Measurements from ENCODE around the gene CPTP. TPM values are rescaled to one million over a fixed set of nuclear protein-coding genes. Genes with fewer than 3 reads are reported as not detected.
A peak's percentile ranks its signal among the peaks of the same experiment; 100 is the strongest.

The CPTP gene
- 10 to 100 TPM; 25.2 to 27.6 TPM for total RNA-seq

- DNase-seq: peak; percentile 97
- Mint-ChIP-seq H3K4me3 (peak within 1 kb of the TSS; percentile 85), H3K27me3 (no peaks in the 10 kb centered on the region), H3K9me3 (no peaks in the 10 kb centered on the region), H3K27ac (peak within 1 kb of the TSS; percentile 93), H3K4me1 (peaks cover 27% of the 10 kb centered on the region), H3K36me3 (ENCODE audit: low read depth) (peaks cover 5% of the 10 kb centered on the region)
- CTCF ChIA-PET: no interaction called here
- POLR2A ChIA-PET: no interaction called here
Observed at GRCh38 chr1:1324524-1325287, at the start of gene CPTP, which contains the start of gene INTS11. TSS of gene CPTP (plus strand) at chr1:1324802. CDS start at chr1:1326911, 2,109 bp downstream. TSS of gene INTS11 (minus strand) at chr1:1324660. CDS start at chr1:1324608, 52 bp downstream.

- H3K27ac Mint-ChIP-seq: no peak overlapping the region
- H3K9me3 Mint-ChIP-seq: no peaks in the 10 kb centered on the region
- POLR2A ChIA-PET: no interaction called here
- peak overlapping the region; percentile 69 for H3K4me3 Mint-ChIP-seq
- peaks cover 26% of the 10 kb centered on the region for H3K36me3 Mint-ChIP-seq (ENCODE audit: low read depth)
- peaks cover 35% of the 10 kb centered on the region for H3K4me1 Mint-ChIP-seq
- no peaks in the 10 kb centered on the region for H3K27me3 Mint-ChIP-seq
- DNase-seq: no peak
- CTCF ChIA-PET: interaction anchor here (1.7 kb wide), 1 partner anchor 7 kb away, joined by 4 read pairs; no protein-coding TSS in a partner anchor
Observed at GRCh38 chr1:1274931-1275431, 49.6 kb upstream of the CPTP start.

- H3K27me3 Mint-ChIP-seq: no peaks in the 10 kb centered on the region
- CTCF ChIA-PET: no interaction called here
- H3K9me3 Mint-ChIP-seq: no peaks in the 10 kb centered on the region
- H3K36me3 Mint-ChIP-seq (ENCODE audit: low read depth): peaks cover 17% of the 10 kb centered on the region
- POLR2A ChIA-PET: no interaction called here
- H3K4me3 Mint-ChIP-seq: peak overlapping the region; percentile 33
- peak overlapping the region; percentile 38 for H3K27ac Mint-ChIP-seq
- peaks cover 26% of the 10 kb centered on the region for H3K4me1 Mint-ChIP-seq
- no peak for DNase-seq
Observed at GRCh38 chr1:1275836-1276235, 48.8 kb upstream of the CPTP start.

- no peak for DNase-seq
- ChIA-PET POLR2A (interaction anchor here (0.6 kb wide), 1 partner anchor 284 kb away, joined by 13 read pairs; no protein-coding TSS in a partner anchor), CTCF (interaction anchor here (0.6 to 1.8 kb wide), 3 partner anchors 12 to 244 kb away, joined by 3 to 6 read pairs (median 3); no protein-coding TSS in a partner anchor)
- Mint-ChIP-seq H3K27ac (no peak overlapping the region), H3K4me1 (peaks cover 6% of the 10 kb centered on the region), H3K4me3 (no peak overlapping the region), H3K9me3 (no peaks in the 10 kb centered on the region), H3K36me3 (ENCODE audit: low read depth) (no peaks in the 10 kb centered on the region), H3K27me3 (no peaks in the 10 kb centered on the region)
Observed at GRCh38 chr1:1278620-1279019, 46.0 kb upstream of the CPTP start.

GRCh38 chr1:1279028-1279427, 45.6 kb upstream of the CPTP start:
- no peaks in the 10 kb centered on the region for H3K9me3 Mint-ChIP-seq
- no peaks in the 10 kb centered on the region for H3K27me3 Mint-ChIP-seq
- H3K27ac Mint-ChIP-seq: no peak overlapping the region
- DNase-seq: no peak
- no peaks in the 10 kb centered on the region for H3K36me3 Mint-ChIP-seq (ENCODE audit: low read depth)
- no peak overlapping the region for H3K4me3 Mint-ChIP-seq
- peaks cover 6% of the 10 kb centered on the region for H3K4me1 Mint-ChIP-seq
- CTCF ChIA-PET: interaction anchor here (1.8 kb wide), 1 partner anchor 12 kb away, joined by 6 read pairs; no protein-coding TSS in a partner anchor
- POLR2A ChIA-PET: no interaction called here

GRCh38 chr1:1280782-1281481, 43.7 kb upstream of the CPTP start:
- Mint-ChIP-seq H3K27me3 (no peaks in the 10 kb centered on the region), H3K4me1 (no peaks in the 10 kb centered on the region), H3K27ac (no peak overlapping the region), H3K36me3 (ENCODE audit: low read depth) (no peaks in the 10 kb centered on the region), H3K9me3 (no peaks in the 10 kb centered on the region), H3K4me3 (no peak overlapping the region)
- CTCF ChIA-PET: interaction anchor here (1.7 to 2.5 kb wide), 2 partner anchors 11 to 158 kb away, joined by 5 to 6 read pairs; no protein-coding TSS in a partner anchor
- DNase-seq: no peak
- POLR2A ChIA-PET: no interaction called here

- H3K4me1 Mint-ChIP-seq: no peaks in the 10 kb centered on the region
- no peak overlapping the region for H3K27ac Mint-ChIP-seq
- no peaks in the 10 kb centered on the region for H3K9me3 Mint-ChIP-seq
- ChIA-PET POLR2A (no interaction called here), CTCF (interaction anchor here (0.6 to 2.5 kb wide), 3 partner anchors 8 to 284 kb away, joined by 3 to 6 read pairs (median 4); partner anchors contain the start of gene UBE2J2)
- no peak for DNase-seq
- no peaks in the 10 kb centered on the region for H3K27me3 Mint-ChIP-seq
- H3K36me3 Mint-ChIP-seq (ENCODE audit: low read depth): no peaks in the 10 kb centered on the region
- no peak overlapping the region for H3K4me3 Mint-ChIP-seq
Observed at GRCh38 chr1:1281533-1282321, 42.9 kb upstream of the CPTP start.

GRCh38 chr1:1282998-1283397, 41.6 kb upstream of the CPTP start:
- CTCF ChIA-PET: interaction anchor here (0.5 to 2.5 kb wide), 3 partner anchors 9 to 658 kb away, joined by 3 to 6 read pairs (median 4); partner anchors contain the start of gene UBE2J2
- Mint-ChIP-seq H3K27me3 (no peaks in the 10 kb centered on the region), H3K4me3 (no peak overlapping the region), H3K27ac (no peak overlapping the region), H3K36me3 (ENCODE audit: low read depth) (no peaks in the 10 kb centered on the region), H3K9me3 (no peaks in the 10 kb centered on the region), H3K4me1 (no peaks in the 10 kb centered on the region)
- POLR2A ChIA-PET: no interaction called here
- DNase-seq: no peak

- POLR2A ChIA-PET: no interaction called here
- H3K9me3 Mint-ChIP-seq: no peaks in the 10 kb centered on the region
- no peaks in the 10 kb centered on the region for H3K36me3 Mint-ChIP-seq (ENCODE audit: low read depth)
- H3K27me3 Mint-ChIP-seq: no peaks in the 10 kb centered on the region
- DNase-seq: no peak
- H3K4me3 Mint-ChIP-seq: no peak overlapping the region
- no peak overlapping the region for H3K27ac Mint-ChIP-seq
- CTCF ChIA-PET: no interaction called here
- no peaks in the 10 kb centered on the region for H3K4me1 Mint-ChIP-seq
Observed at GRCh38 chr1:1283821-1284220, 40.8 kb upstream of the CPTP start.

GRCh38 chr1:1284221-1285101, 40.1 kb upstream of the CPTP start:
- Mint-ChIP-seq H3K9me3 (no peaks in the 10 kb centered on the region), H3K27me3 (no peaks in the 10 kb centered on the region), H3K4me3 (no peak overlapping the region), H3K27ac (no peak overlapping the region), H3K4me1 (no peaks in the 10 kb centered on the region), H3K36me3 (ENCODE audit: low read depth) (no peaks in the 10 kb centered on the region)
- no peak for DNase-seq
- CTCF ChIA-PET: interaction anchor here (1.4 kb wide), 1 partner anchor 161 kb away, joined by 3 read pairs; no protein-coding TSS in a partner anchor
- POLR2A ChIA-PET: no interaction called here

- ChIA-PET CTCF (interaction anchor here (0.7 to 1.4 kb wide), 4 partner anchors 45 to 226 kb away, joined by 3 to 4 read pairs (median 3); no protein-coding TSS in a partner anchor), POLR2A (no interaction called here)
- Mint-ChIP-seq H3K27me3 (no peaks in the 10 kb centered on the region), H3K27ac (no peak overlapping the region), H3K4me3 (no peak overlapping the region), H3K4me1 (no peaks in the 10 kb centered on the region), H3K36me3 (ENCODE audit: low read depth) (no peaks in the 10 kb centered on the region), H3K9me3 (no peaks in the 10 kb centered on the region)
- no peak for DNase-seq
Observed at GRCh38 chr1:1285102-1285571, 39.5 kb upstream of the CPTP start.

Measured in activated CD4-positive, alpha-beta T cell treated with anti-CD3 and anti-CD28 coated beads, Interleukin-2, amount 10 ng/mL, durations not matched to agents 7 days and 5 days (primary cell).